Measurements from ENCODE around the gene CXorf58.

GRCh38 chrX:23939203-23939602 is 31.4 kb downstream of the CXorf58 start:
- TF ChIP-seq, protein P1, sequence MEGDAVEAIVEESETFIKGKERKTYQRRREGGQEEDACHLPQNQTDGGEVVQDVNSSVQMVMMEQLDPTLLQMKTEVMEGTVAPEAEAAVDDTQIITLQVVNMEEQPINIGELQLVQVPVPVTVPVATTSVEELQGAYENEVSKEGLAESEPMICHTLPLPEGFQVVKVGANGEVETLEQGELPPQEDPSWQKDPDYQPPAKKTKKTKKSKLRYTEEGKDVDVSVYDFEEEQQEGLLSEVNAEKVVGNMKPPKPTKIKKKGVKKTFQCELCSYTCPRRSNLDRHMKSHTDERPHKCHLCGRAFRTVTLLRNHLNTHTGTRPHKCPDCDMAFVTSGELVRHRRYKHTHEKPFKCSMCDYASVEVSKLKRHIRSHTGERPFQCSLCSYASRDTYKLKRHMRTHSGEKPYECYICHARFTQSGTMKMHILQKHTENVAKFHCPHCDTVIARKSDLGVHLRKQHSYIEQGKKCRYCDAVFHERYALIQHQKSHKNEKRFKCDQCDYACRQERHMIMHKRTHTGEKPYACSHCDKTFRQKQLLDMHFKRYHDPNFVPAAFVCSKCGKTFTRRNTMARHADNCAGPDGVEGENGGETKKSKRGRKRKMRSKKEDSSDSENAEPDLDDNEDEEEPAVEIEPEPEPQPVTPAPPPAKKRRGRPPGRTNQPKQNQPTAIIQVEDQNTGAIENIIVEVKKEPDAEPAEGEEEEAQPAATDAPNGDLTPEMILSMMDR (IDR thresholded peaks at IDR 0.05): no peak
- no peak for TF ChIP-seq ZFX (IDR thresholded peaks at IDR 0.05; ENCODE audit: borderline replicate concordance)

All from 22Rv1 (cell line).